ENCODE measurements around the gene RESP18.
A peak's percentile ranks its signal among the peaks of the same experiment; 100 is the strongest.

The RESP18 gene

DNA sequence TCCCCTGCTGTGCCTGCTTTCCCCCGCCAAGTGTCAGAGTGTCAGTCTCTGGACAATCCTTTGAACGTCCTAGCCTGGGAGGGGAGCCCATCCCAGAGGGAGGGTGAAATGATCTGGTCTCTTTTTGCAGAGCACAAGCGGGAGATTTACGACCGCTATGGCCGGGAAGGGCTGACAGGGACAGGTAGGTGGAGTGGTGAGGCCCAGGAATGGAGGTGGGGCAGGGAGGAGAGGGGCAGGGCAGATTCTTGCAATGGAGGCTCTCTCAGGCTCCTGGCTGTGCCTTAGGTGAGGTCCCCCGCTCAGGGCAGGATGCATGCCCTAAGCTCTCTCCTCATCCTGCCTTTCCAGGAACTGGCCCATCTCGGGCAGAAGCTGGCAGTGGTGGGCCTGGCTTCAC is 51.0 kb downstream of the RESP18 start:
- peak overlapping the region in 8 of 21 experiments; percentile 14 to 99 (median 97) for H3K27ac ChIP-seq
- no peak overlapping the region for H3K4me3 ChIP-seq

DNA sequence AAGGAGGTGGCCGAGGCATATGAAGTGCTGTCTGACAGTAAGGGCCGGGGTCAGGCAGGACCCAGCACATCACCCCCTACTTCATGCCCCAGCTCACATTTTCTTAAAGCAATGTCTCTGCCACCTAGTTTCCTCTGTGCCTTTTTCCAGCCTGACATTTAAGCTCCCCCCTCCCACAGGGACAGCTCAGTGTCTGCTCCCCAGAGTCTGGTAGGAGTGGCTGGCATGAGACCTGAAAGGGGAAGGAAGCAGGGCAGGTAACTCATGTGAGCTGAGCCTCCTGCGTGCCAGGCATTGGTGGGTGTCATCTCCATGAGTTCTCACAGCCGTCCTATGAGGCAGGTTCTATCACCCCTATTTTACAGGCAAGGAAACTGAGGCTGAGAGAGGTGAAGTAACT is 51.9 kb downstream of the RESP18 start:
- Histone ChIP-seq H3K27ac (peak overlapping the region in 13 of 21 experiments; percentile 22 to 100 (median 98)), H3K4me3 (peak overlapping the region in 1 of 7 experiments; percentile 57)

DNA sequence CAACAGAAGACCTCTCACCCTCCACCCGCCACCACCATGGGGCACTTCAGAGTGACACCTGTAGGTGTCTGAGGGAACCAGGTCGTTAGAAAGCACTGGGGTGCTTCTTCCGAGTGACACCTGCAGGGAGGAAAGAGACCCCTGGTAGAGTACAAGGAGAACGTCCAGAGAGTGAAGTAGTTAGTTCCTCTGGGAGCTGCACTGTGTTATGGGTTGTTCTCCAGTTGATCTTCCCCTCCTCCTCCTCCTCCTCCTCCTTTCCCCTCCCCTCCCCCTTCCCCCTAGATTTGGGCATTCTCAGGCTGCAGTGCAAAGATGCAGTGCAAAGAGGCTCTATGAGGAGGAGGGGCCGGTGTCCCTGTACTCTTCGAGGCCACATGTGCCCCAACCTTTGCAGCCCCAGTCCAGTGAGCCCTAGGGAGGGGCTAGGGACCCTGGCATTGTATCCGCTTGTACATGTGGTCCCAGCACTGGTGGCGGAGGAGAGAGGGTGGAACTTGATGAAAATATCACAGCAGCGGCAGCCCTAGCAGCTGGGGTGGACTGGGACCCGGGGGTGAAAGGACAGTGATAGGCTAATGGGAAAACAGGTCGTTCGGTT is 52.5 kb downstream of the RESP18 start:
- peak overlapping the region; percentile 57 to 90 (median 64) for H3K4me3 ChIP-seq
- peak overlapping the region; percentile 89 to 100 (median 97) for H3K27ac ChIP-seq

DNA sequence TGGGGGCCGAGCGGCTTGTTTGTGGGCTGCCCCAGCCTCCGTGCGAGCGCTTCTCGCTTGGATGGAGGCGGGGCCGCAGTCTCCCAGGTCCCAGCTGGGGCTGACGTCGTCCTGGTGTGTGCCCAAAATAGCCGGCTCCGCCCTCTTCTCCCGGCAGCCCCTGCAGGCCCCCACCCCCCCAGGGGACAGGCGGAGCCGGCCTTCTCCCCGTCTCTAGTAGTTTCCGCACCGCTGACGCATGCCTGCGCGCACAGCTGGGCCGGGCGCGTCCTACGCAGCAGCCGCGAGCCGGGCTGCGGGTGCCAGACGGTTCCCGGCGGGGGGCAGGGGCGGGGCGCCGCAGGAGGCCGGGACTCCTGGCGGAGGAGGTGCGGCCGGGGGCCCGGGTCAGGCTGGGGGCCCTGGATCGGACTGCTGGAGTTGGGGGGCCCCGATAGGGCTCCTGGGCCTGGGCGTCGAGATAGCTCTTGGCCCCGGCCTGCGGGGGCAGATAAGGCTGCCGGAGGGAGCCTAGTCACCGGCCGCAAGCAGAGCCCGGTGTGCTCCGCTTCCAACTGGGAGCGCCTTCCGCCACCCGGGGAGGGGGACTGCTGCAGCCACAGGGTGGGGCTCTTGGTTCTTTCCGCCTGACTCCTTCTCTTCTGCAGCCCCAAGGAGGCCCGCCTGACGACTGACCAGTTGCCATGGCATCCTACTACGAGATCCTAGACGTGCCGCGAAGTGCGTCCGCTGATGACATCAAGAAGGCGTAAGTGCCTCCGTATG is 53.2 kb downstream of the RESP18 start, which contains the start of gene DNAJB2:
DNAJB2 (plus strand) TSS at position 216 of the 765 bp plus-strand sequence; CDS start at position 684, 468 bp downstream.
- Histone ChIP-seq H3K4me3 (peak within 1 kb of the TSS; percentile 57 to 90 (median 64)), H3K27ac (peak within 1 kb of the TSS; percentile 89 to 100 (median 97))

DNA sequence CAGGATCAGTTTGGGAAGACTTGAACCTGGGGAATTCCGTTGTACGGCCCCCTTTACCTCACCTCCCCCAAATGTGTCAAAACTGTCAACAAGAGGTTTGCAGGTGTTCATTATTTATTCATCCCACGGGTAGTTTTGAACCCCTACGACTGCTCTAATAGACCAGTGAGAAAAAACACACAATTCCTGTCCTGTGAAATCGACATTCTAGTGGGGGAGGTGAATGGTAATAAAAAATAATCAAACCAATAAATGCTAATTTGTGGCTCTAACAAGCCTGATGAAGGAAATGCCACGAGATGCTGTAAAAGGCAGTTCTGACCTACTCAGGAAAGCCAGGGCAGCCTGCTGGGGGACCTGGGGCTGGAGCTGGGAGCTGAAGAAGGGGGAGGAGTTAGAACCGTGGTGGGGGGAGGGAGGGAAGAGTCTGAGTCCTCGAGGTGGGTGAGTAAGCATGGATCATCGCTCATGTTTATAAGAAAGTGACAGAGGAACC is 53.8 kb downstream of the RESP18 start:
- Histone ChIP-seq H3K4me3 (peak overlapping the region in 6 of 7 experiments; percentile 57 to 90 (median 66)), H3K27ac (peak overlapping the region in 20 of 21 experiments; percentile 47 to 100 (median 98))

DNA sequence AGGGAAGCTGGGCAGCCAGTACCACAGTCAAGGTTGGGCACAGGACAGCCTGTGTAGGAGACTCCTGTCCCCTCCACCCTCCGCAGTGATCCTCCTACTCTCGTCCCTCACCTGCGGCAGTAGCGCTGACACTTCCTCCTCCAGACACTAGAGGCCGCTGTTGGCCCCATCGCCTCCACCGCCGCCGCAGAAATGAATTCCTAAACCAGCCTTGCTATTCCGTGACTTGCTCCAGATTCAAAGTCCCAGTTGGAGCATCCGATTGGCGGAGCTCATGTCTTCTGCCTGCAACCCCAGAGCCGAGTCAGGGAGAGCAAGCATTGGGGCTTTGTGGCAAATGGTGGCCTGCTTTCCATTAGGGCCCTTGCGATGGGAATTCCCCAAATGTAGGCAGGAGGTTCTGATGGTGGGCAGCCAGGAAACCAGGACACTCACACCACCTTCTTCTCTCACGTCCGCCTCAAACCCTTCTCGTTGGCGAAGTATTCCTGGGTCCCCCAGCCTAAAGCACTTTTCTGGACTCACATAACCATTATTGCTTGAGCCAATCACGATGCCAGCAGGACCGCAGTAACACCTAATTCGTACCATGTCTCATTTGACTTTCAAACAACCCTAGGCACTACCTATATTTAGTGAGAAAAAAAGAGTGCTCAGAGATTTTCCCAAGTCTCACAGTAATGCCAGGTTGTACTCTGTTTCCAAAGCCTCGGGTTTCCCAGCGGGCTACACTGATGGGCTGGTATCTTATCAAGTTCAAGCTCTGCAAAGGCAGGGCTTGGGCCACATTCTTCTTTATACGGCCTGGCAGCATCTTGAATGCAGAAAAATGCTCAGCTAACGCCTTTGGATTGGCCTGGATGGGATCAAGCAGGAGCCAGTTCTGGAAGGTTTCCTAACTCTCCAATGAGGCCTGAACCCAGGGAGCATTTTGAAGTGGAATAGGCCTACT is 54.6 kb downstream of the RESP18 start:
- peak overlapping the region in 2 of 7 experiments; percentile 9 to 16 for H3K4me3 ChIP-seq
- peak overlapping the region in 20 of 21 experiments; percentile 47 to 100 (median 98) for H3K27ac ChIP-seq

All from skin epidermis (tissue), 12 donors.